A673 (cell line): ENCODE data around the gene ACTN4. TPM values are rescaled to one million over a fixed set of nuclear protein-coding genes. Genes with fewer than 3 reads are reported as not detected.

ENCODE experiments used
- BruUV-seq: library from RNA; stranded (reverse); fragments of 400-500 nt; replicated peaks from 2 replicates; lab custom pipeline; 2021; lab: Mats Ljungman, UMichigan
- CTCF ChIA-PET: fragments of 300-600 bp; sonication (Branson Sonifier 250); formaldehyde crosslinking; loops from one replicate; lab custom pipeline; 2022; ENCODE audit warnings: antibody characterized with exemption; lab: Charles Lee
- POLR2A ChIA-PET: fragments of 300-600 bp; sonication (Branson Sonifier 250); formaldehyde crosslinking; loops from one replicate; lab custom pipeline; 2022; ENCODE audit warnings: antibody characterized with exemption; ENCODE audit not compliant: low non-redundant PET; lab: Charles Lee
- DNase-seq: peaks from one replicate; pipeline ENCODE4 v3.0.0-alpha.2; 2015; ENCODE audit warnings: low spot score
- H3K27ac ChIP-seq: fragments of 200-600 bp; sonication (generic); 2 replicates; pipeline ENCODE4 v1.5.1; 2016; ENCODE audit warnings: mixed run types, low read depth, mild to moderate bottlenecking, mixed read lengths, antibody characterized with exemption, low read length; ENCODE audit not compliant: poor library complexity, severe bottlenecking
- H3K27me3 ChIP-seq: fragments of 200-600 bp; sonication (generic); replicated peaks from 2 replicates; pipeline ENCODE4 v1.6.1; 2017; ENCODE audit warnings: mixed run types, low read depth, mild to moderate bottlenecking, mixed read lengths, antibody characterized with exemption, low read length; ENCODE audit not compliant: insufficient read depth, poor library complexity
- H3K36me3 ChIP-seq: fragments of 200-600 bp; sonication (generic); 2 replicates; pipeline ENCODE4 v1.6.1; 2016; ENCODE audit warnings: mixed run types, mild to moderate bottlenecking, mixed read lengths, antibody characterized with exemption, low read length; ENCODE audit not compliant: insufficient read depth, poor library complexity, severe bottlenecking
- H3K4me1 ChIP-seq: fragments of 200-600 bp; sonication (generic); 2 replicates; pipeline ENCODE4 v1.6.1; 2017; ENCODE audit warnings: mixed run types, mild to moderate bottlenecking, mixed read lengths, antibody characterized with exemption, low read length; ENCODE audit not compliant: insufficient read depth, poor library complexity, severe bottlenecking
- H3K4me3 ChIP-seq: fragments of 200-600 bp; sonication (generic); 2 replicates; pipeline ENCODE4 v1.5.1; 2016; ENCODE audit warnings: low read depth, mixed run types, mild to moderate bottlenecking, mixed read lengths, low read length; ENCODE audit not compliant: poor library complexity, severe bottlenecking
- H3K9me3 ChIP-seq: fragments of 200-600 bp; sonication (generic); 2 replicates; pipeline ENCODE4 v1.6.1; 2016; ENCODE audit warnings: mixed run types, low read depth, mild to moderate bottlenecking, mixed read lengths, antibody characterized with exemption, low read length; ENCODE audit not compliant: poor library complexity, severe bottlenecking
- EZH2 ChIP-seq: fragments of 200-600 bp; sonication (generic); IDR thresholded peaks from 2 replicates; pipeline ENCODE4 v1.6.1; 2017; ENCODE audit warnings: borderline replicate concordance, low read depth, mild to moderate bottlenecking, mixed read lengths, antibody characterized with exemption, low read length; ENCODE audit not compliant: poor library complexity, severe bottlenecking
- intact Hi-C: fragments of 100-400 bp; cut with micrococcal nuclease; formaldehyde crosslinking; loops from one replicate; pipeline ENCODE4 v1.10.0; 2022; ENCODE audit not compliant: unreplicated experiment
- total RNA-seq: library from RNA; stranded (reverse); gene quantifications from 2 replicates; pipeline ENCODE4 v1.2.3, GENCODE V29; 2021
- TF ChIP-seq, protein P1 (sequence below): fragments of 300-800, 200-600 bp; sonication (generic); conservative IDR thresholded peaks from 2 replicates; pipeline ENCODE4 v1.5.1; 2017; ENCODE audit warnings: low read depth, mild to moderate bottlenecking, antibody characterized with exemption, low read length, moderate library complexity, mixed read lengths

ACTN4 gene
- total RNA-seq, 1 experiment from 2014 or later = 397 TPM

GRCh38 chr19:38606131-38606530, 41.3 kb upstream of the ACTN4 start:
- Histone ChIP-seq H3K27me3 (no peaks in the 10 kb centered on the region), H3K27ac (no peak overlapping the region), H3K36me3 (no peaks in the 10 kb centered on the region), H3K9me3 (no peaks in the 10 kb centered on the region), H3K4me1 (no peaks in the 10 kb centered on the region), H3K4me3 (no peak overlapping the region)
- CTCF ChIA-PET = no interaction called here
- no TSS peak for BruUV-seq
- no peak for DNase-seq
- intact Hi-C loops = no loop called here
- POLR2A ChIA-PET = no interaction called here
- TF ChIP-seq, protein P1, sequence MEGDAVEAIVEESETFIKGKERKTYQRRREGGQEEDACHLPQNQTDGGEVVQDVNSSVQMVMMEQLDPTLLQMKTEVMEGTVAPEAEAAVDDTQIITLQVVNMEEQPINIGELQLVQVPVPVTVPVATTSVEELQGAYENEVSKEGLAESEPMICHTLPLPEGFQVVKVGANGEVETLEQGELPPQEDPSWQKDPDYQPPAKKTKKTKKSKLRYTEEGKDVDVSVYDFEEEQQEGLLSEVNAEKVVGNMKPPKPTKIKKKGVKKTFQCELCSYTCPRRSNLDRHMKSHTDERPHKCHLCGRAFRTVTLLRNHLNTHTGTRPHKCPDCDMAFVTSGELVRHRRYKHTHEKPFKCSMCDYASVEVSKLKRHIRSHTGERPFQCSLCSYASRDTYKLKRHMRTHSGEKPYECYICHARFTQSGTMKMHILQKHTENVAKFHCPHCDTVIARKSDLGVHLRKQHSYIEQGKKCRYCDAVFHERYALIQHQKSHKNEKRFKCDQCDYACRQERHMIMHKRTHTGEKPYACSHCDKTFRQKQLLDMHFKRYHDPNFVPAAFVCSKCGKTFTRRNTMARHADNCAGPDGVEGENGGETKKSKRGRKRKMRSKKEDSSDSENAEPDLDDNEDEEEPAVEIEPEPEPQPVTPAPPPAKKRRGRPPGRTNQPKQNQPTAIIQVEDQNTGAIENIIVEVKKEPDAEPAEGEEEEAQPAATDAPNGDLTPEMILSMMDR = no peak
- no peak for TF ChIP-seq EZH2

DNA sequence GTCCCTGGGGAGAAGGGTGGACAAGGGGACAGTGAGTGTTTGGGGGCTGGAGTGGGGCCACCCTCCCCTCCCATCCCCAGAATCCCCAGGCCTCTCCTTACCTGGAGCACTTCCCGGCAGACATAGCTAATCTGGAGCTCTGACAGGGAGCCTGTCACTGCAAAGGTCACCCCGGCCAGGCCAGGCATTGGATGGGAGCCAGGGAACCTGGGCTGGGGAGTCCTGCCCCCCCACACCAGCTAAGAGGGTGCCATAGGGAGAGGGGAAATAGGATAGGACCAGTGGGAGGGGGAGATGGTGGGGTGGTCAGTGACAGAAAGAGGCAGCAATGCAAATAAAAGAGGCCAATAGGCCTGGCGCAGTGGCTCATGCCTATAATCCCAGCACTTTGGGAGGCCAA, 33.2 kb upstream of the ACTN4 start:
- ChIA-PET CTCF (no interaction called here), POLR2A (interaction anchor here (0.6 to 0.7 kb wide), 2 partner anchors 33 to 56 kb away, joined by 3 to 8 read pairs; partner anchors contain the start of gene ACTN4)
- Histone ChIP-seq H3K27me3 (no peaks in the 10 kb centered on the region), H3K27ac (no peak overlapping the region), H3K4me1 (peaks cover 7% of the 10 kb centered on the region), H3K36me3 (no peaks in the 10 kb centered on the region), H3K4me3 (no peak overlapping the region), H3K9me3 (no peaks in the 10 kb centered on the region)
- no peak for DNase-seq
- BruUV-seq = no TSS peak
- TF ChIP-seq, protein P1 = no peak
- no peak for TF ChIP-seq EZH2
- intact Hi-C loops = no loop called here

GRCh38 chr19:38615007-38615581, 32.4 kb upstream of the ACTN4 start:
- TF ChIP-seq, protein P1 = no peak
- TF ChIP-seq EZH2 = no peak
- no peak overlapping the region for H3K27ac ChIP-seq
- H3K4me3 ChIP-seq = no peak overlapping the region
- H3K36me3 ChIP-seq = no peaks in the 10 kb centered on the region
- BruUV-seq = no TSS peak
- H3K27me3 ChIP-seq = no peaks in the 10 kb centered on the region
- no peaks in the 10 kb centered on the region for H3K9me3 ChIP-seq
- intact Hi-C loops = no loop called here
- ChIA-PET POLR2A (no interaction called here), CTCF (no interaction called here)
- no peak for DNase-seq
- peaks cover 7% of the 10 kb centered on the region for H3K4me1 ChIP-seq
